NCI-H1694 treated with DMSO at 0.1 percent for 48 hours (cell line): ENCODE measurements around the gene SYCE3.
A peak's percentile ranks its signal among the peaks of the same experiment; 100 is the strongest.

Experiments
- DNase-seq: peaks from one replicate; lab custom pipeline; 2025; lab: John Stamatoyannopoulos, UW

SYCE3 gene

GRCh38 chr22:50531546-50531961 lies 31.2 kb downstream of the SYCE3 start:
- DNase-seq, result no peak

DNA sequence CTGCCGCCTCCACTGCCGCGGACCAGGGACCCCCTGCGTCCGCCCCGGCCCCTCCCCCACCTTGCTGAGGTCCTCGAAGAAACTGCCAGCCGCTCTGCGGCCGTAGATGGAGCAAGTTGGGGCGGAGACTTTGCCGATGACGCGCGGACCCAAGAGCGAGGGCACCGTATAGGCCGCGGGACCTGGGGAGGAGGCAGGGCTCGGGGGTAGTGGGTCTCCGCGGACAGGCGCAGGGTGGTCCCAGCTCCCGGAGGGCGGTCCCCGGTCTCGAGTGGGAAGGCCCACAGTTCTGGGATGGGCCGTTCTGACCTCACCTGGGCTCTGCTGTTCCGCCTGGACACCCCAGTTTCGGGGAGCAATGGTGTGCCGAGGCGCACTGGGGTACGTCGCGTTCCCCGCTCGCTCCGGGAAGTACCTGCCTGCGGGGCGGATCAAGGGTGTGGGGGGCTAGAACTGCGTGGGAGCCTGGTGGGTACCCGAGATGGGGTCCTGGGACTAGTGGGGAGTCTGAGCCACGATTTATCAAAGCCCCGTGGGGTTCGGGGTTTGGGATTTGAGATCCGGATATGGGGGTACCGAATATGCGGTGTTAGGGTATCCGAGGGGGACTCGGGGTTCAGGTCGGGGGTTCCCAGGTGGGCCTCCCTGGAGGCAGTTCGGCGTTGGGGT lies 31.7 kb downstream of the SYCE3 start:
- no peak for DNase-seq

- DNase-seq, result no peak
Measured at GRCh38 chr22:50530580-50530876, 32.2 kb downstream of the SYCE3 start.

GRCh38 chr22:50529897-50530579 lies 32.7 kb downstream of the SYCE3 start, which contains the start of gene TYMP:
Gene TYMP, minus strand, starts transcription at chr22:50530012. Its CDS starts 303 bp downstream, at chr22:50529709.
- no peak for DNase-seq

DNA sequence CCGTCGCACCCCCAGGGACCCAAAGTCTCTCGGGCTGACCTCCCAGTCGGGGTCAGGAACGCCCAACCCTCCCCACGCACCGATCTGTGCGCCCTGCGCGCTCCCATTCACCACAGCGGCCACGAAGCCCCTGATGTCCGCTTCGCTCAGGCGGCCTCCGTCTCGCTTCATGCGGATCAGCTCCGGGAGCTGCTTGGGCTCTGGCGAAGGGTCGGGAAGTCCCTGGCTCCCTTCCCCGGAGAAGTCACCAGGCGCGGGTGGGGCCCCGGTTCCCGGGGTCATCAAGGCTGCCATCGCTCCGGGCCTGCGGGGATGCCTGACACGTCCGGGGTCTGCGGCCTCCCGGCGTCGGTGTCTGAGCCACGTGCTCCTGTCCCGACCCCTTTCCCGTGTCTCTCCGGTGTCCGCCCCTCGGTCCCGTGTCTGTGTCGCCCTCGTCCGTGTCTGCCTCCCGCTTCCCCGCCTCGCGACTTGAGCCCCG lies 33.3 kb downstream of the SYCE3 start:
- no peak for DNase-seq

DNA sequence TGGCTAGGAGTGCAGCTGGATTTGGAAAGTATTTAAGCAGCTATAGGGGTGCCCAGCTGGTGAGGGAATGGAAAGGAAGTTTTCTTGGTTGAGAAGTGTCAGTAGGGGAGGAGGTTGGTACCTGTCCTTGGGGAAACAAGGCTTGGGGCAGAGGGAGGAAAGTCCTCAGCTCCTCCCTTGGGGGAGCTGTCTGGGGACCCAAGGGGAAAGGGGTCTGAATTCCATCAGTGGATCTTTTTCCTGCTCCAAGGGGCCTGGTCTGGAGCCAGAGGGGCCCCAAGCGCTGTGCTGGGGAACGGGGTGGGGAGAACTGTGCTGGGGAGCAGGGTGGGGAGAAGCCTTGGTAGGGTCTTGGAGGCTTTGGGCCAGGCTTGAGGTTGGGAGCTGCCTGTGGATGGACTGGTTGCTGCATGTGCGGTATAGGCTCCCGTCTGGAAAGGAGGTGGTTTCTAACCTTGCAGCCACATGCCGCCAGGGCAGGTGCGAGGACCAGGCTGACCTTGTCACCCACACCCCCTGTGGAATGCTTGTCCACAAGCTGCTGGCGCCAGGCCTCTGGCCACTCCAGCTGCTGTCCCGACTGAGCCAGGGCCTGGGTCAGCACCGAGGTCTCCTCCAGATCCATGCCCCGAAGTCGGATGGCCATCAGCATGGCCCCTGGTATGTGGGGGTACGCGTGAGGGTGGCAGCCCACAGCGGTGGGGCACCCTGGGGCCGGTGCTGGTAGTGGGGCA lies 33.9 kb downstream of the SYCE3 start:
- no peak for DNase-seq

DNA sequence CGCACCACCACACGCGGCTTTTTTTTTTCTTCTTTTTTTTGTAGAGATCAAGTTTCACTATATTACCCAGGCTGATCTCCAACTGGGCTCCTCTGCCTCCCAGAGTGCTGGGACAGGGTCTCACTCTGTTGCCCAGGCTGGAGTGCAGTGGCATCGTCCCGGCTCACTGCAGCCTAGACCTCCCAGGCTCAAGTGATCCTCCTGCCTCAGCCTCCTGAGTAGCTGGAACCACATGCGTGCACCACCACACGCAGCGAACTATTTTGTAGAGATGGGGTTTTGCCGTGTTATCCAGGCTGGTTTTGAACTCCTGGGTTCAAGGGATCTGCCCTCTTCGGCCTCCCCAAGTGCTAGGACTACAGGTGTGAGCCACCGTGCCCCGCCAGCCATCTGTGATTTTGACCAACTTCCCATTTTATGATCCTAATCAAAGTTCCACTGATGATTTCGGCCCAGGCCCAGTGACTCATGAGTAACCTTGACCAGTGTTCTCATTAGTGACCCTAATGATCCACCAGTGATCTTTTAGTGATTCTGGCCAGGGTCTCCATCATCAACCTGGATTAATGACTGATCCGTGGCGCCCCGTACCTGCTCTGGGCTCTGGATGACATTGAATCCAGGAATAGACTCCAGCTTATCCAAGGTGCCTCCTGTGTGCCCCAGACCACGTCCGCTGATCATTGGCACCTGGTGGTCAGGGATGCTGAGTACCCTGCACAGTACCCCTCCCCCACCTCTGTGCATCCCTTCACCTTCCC lies 34.6 kb downstream of the SYCE3 start:
- DNase-seq, result no peak

DNA sequence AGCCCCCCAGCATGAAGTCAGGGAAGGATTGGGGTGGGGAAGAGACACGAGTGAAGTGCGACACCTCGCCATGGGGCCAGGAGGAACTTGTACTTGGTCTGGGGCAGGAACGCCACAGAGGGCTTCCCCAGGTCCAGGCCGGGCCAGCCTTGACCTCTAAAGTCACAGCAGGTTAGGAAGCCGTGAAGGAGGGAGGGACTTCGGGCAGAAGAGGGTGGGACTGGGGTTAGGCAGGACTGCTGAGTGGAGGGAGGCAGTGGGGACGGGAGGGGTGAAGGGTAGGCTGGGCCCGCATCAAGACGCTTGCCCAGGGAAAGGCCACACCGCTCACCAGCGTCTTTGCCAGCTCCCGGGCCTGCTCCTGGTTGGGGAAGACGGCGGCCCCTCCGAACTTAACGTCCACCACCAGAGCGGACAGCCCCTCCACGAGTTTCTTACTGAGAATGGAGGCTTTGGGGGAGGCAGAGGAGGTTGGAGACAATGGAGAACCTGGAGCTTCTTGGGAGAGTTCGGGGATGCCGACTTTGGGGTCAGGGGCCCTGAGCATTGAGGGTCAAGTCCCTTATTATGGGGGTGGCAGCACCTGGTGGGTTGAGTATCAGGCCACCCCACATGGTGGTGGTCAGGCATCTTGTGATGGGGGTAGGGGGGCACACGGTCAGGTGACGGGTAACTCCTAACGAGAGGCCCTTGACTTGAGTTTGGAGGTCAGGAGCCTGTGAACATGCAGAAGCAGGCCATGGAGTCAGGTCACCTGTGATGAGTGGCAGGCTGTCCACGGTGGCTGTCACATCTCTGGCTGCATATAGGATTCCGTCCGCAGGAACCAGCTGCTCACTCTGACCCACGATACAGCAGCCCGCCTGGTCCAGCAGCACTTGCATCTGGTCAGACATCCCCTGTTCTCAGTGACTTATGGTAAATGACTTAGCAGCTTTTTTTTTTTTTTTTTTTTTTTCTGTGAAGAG lies 35.6 kb downstream of the SYCE3 start:
- no peak for DNase-seq

DNA sequence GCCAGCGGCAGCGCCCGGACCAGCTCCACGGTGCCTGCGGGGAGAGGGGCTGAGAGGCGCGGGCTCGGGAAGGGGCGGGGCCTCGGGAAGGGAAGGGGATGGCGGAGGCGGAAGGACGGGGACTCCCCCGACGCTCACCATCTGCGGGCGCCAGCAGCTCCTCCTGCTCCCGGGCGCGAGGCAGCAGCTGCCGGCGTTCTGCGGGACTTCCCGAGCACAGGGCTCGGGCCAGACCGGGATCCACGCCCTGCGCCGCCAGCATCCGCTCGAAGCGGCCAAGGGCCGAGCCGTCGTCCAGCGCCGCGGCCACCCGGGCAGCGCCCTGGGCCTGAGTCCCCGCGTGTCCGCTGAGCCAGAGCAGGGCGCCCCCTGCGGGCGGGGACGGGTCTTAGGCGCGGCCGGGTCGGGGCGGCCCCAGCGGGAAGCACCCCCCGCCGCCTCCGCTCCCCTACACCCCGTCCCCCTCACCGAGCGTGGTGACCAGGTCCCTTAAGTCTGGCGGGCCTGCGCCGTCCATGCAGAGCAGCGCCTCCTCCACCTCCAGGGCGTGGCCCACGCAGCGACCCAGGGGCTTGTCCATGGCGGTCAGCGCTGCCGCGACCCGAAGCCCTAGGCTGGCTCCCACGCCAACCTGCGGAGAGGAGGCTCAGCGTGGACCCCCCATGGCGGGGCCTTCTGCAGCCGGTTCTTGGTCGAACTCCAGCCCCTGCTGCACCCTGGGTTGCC lies 36.4 kb downstream of the SYCE3 start:
- DNase-seq, result peak; percentile 65

- DNase-seq, result no peak
Measured at GRCh38 chr22:50525858-50526107, 36.9 kb downstream of the SYCE3 start.

GRCh38 chr22:50525104-50525857 lies 37.4 kb downstream of the SYCE3 start, which contains the start of gene SCO2:
Gene SCO2, minus strand, starts transcription at chr22:50525598. Its CDS starts 1,187 bp downstream, at chr22:50524411.
- peak; percentile 94 for DNase-seq

DNA sequence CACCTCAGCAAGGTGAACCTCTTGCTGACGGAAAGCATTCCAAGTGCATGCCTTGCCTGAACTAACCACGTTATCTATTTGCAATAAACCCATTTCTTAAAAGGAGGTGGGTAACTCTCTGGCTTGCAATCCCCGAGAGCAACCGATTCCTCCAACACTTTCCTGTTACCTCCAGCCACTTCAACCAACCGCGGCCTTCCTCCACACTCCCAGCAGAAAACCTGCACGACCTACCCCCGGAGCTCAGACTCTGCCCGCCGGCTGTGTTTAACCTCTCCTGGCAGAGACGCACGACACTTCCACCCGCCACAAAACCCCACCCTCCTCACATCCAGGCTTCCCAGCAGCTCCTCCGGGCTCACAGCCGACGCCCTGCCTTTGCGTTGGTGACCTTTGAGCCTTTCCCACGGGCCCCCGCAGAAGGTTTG lies 38.0 kb downstream of the SYCE3 start:
- peak; percentile 12 for DNase-seq

- DNase-seq, result no peak
Measured at GRCh38 chr22:50523806-50524675, 38.7 kb downstream of the SYCE3 start.

DNA sequence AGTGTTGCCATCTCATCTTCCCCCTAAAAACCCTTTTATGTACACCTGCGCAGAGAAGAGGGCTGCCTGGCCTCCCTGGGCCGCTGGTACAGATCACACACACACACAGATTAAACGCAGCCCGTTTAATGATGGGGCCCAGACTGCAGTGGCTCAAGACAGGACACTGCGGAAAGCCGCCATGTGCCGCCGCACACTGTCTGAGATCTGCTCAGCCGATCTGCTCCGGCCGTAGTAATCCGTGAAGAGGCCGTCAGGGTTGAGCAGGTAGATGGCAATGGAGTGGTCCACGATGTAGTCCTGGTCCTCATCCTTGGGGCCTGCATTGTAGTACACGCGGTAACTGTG lies 39.3 kb downstream of the SYCE3 start:
- DNase-seq, result no peak

DNA sequence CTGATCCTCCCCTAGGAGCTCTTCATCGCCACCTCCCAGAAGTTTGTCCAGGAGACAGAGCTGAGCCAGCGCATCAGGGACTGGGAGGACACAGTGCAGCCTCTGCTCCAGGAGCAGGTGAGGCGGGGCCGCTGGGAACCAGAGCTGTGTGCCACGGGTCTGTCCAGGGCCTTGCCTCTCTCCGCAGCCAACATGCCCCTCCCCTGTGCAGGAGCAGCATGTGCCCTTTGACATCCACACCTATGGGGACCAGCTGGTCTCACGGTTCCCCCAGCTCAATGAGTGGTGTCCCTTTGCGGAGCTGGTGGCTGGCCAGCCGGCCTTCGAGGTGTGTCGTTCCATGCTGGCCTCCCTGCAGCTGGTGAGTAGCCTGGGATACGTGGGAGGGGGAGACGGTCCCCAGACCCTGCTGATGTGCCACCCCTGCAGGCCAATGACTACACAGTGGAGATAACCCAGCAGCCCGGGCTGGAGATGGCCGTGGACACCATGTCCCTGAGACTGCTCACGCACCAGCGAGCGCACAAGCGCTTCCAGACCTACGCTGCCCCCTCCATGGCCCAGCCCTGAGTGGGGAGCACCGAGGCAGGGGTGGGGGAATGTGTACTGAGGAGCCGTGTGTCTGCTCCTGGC lies 39.8 kb downstream of the SYCE3 start:
- no peak for DNase-seq

- no peak for DNase-seq
Measured at GRCh38 chr22:50522208-50522805, 40.4 kb downstream of the SYCE3 start.

DNA sequence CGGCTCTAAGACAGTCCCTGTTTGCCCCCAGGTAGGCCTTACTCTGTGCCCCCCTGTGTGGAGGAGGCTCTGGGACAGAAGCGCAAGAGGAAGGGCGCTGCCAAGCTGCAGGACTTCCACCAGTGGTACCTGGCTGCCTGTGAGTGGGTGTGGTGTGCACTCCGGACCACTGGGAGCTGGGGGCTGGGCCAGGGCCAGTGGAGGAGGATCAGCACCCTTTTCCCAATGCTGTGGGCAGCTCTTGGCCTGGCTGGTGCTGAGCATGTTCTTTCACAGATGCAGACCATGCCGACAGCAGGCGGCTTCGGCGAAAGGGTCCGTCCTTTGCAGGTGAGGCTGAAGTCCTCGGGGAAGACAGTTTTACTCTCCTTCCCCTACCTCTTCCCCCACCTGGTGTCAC lies 41.0 kb downstream of the SYCE3 start:
- no peak for DNase-seq

- no peak for DNase-seq
Measured at GRCh38 chr22:50520826-50521453, 41.8 kb downstream of the SYCE3 start.
